ENCODE data around the gene UBE2L5. TPM values are rescaled to one million over a fixed set of nuclear protein-coding genes. Genes with fewer than 3 reads are reported as not detected.

The UBE2L5 gene
- total RNA-seq, 1 donor from 2014 or later: not detected

GRCh38 chr13:30415430-30416030, 6.8 kb upstream of the UBE2L5 start:
- no peak overlapping the region for H3K27ac Mint-ChIP-seq
- no peak for DNase-seq (ENCODE audit: extremely low spot score, unreplicated experiment)

DNA sequence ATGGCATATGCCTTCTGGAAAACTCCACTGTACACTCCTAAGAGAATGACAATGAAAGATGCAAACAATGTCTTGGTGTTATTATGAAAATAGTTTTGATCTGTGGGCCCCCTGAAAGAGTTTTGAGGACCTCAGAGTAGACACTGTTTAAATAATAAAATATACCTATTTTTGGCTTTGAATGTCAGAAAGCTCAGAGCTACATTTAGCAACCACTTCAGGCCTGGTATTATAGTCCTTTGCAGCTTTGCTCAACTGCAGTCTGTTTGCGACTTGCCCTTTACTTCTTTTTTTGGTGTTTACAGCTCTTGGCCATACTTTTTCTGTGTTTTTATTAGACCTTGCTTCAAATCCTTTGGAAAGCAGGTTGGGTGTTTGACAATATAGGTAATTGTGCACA, 5.8 kb upstream of the UBE2L5 start:
- Mint-ChIP-seq H3K4me1 (ENCODE audit: unreplicated experiment) (peaks cover 19% of the 10 kb centered on the region), H3K27ac (no peak overlapping the region), H3K4me3 (no peak overlapping the region), H3K9me3 (no peaks in the 10 kb centered on the region), H3K27me3 (peaks cover 18% of the 10 kb centered on the region), H3K36me3 (no peaks in the 10 kb centered on the region)
- DNase-seq (ENCODE audit: extremely low spot score, unreplicated experiment): no peak
- no peak for TF ChIP-seq CTCF (conservative IDR thresholded peaks at IDR 0.05)

More at GRCh38 chr13:30415430-30416030, 6.8 kb upstream of the UBE2L5 start:
- no peaks in the 10 kb centered on the region for H3K36me3 Mint-ChIP-seq
- no peaks in the 10 kb centered on the region for H3K9me3 Mint-ChIP-seq
- TF ChIP-seq CTCF (conservative IDR thresholded peaks at IDR 0.05): no peak
- H3K4me3 Mint-ChIP-seq: no peak overlapping the region
- peaks cover 11% of the 10 kb centered on the region for H3K4me1 Mint-ChIP-seq (ENCODE audit: unreplicated experiment)
- peaks cover 14% of the 10 kb centered on the region for H3K27me3 Mint-ChIP-seq

- no peak for TF ChIP-seq CTCF (conservative IDR thresholded peaks at IDR 0.05)
- no peak for DNase-seq (ENCODE audit: extremely low spot score, unreplicated experiment)
These were observed 4.1 kb upstream of the UBE2L5 start for GRCh38 chr13:30418075-30418716.

GRCh38 chr13:30418717-30419459, 3.4 kb upstream of the UBE2L5 start:
- H3K27me3 Mint-ChIP-seq: peaks cover 31% of the 10 kb centered on the region
- H3K4me1 Mint-ChIP-seq (ENCODE audit: unreplicated experiment): peaks cover 22% of the 10 kb centered on the region
- no peak for TF ChIP-seq CTCF (conservative IDR thresholded peaks at IDR 0.05)
- H3K4me3 Mint-ChIP-seq: peak overlapping the region; percentile 32
- DNase-seq (ENCODE audit: extremely low spot score, unreplicated experiment): no peak
- H3K36me3 Mint-ChIP-seq: no peaks in the 10 kb centered on the region
- H3K9me3 Mint-ChIP-seq: no peaks in the 10 kb centered on the region
- peak overlapping the region; percentile 56 for H3K27ac Mint-ChIP-seq

More at GRCh38 chr13:30418075-30418716, 4.1 kb upstream of the UBE2L5 start:
- Mint-ChIP-seq H3K9me3 (no peaks in the 10 kb centered on the region), H3K4me1 (ENCODE audit: unreplicated experiment) (peaks cover 22% of the 10 kb centered on the region), H3K27ac (no peak overlapping the region), H3K27me3 (peaks cover 25% of the 10 kb centered on the region), H3K4me3 (no peak overlapping the region), H3K36me3 (no peaks in the 10 kb centered on the region)

DNA sequence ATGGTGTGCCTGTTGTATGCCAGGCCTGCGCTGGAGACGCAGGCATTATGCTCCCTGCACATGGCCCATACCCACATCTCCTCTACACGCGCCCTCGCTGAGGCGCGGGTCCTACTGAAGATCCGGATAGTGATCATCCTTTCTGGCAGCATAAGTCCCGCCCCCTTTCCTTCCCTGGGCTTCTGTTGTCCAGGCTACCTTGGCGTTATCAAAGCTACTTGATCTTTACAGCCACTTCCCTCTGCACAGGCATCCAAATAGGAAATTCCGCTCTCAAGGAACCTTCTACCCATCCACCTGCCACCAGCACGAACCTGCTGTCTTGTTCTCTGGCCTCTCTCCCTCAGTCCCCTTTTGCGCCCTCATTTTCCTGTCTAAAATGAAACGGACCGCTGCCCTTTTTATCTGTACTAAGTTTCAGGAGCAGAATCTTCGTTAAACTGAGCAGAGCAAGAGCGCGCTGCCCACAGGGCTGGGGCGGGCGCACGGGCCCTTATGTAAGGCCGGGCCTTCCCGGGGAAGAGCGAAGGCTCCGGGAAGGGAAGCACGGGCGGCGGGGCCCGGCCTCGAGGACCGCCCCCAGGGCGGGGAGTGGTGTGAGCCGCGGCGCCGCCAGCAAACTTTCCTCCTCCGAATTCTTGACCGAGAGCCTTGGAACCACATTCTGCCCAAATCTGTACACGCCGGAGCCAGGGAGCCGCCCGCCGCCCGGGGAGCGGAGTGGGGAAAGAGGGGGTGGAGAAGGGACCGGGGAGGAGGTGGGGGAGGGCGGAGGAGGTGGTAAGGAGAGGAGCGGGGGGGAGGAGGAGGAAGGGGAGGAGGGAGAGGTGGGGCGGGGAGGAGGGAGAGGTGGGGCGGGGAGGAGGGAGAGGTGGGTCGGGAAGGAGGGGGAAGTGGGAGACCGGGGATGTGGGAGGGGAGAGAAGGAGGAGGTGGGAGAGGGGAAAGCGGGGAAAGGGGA, 920 bp upstream of the UBE2L5 start:
- peaks cover 22% of the 10 kb centered on the region for H3K4me1 Mint-ChIP-seq (ENCODE audit: unreplicated experiment)
- H3K9me3 Mint-ChIP-seq: no peaks in the 10 kb centered on the region
- no peaks in the 10 kb centered on the region for H3K36me3 Mint-ChIP-seq
- peak overlapping the region; percentile 86 for H3K27ac Mint-ChIP-seq
- H3K4me3 Mint-ChIP-seq: peak overlapping the region; percentile 92
- peaks cover 35% of the 10 kb centered on the region for H3K27me3 Mint-ChIP-seq
- no peak for DNase-seq (ENCODE audit: extremely low spot score, unreplicated experiment)
- no peak for TF ChIP-seq CTCF (conservative IDR thresholded peaks at IDR 0.05)
